Measurements from ENCODE around the gene POU3F1. TPM values are rescaled to one million over a fixed set of nuclear protein-coding genes. Genes with fewer than 3 reads are reported as not detected.

POU3F1 gene
- total RNA-seq: 10 to 100 TPM; 19.1 to 53.3 (median 35.4) TPM

GRCh38 chr1:38046333-38046883 is at the start of gene POU3F1:
TSS of gene POU3F1 (minus strand) at chr1:38046793. CDS start at chr1:38046743, 50 bp downstream.
- TF ChIP-seq POLR2A (IDR thresholded peaks at IDR 0.05): no peak
- TF ChIP-seq, protein P1, sequence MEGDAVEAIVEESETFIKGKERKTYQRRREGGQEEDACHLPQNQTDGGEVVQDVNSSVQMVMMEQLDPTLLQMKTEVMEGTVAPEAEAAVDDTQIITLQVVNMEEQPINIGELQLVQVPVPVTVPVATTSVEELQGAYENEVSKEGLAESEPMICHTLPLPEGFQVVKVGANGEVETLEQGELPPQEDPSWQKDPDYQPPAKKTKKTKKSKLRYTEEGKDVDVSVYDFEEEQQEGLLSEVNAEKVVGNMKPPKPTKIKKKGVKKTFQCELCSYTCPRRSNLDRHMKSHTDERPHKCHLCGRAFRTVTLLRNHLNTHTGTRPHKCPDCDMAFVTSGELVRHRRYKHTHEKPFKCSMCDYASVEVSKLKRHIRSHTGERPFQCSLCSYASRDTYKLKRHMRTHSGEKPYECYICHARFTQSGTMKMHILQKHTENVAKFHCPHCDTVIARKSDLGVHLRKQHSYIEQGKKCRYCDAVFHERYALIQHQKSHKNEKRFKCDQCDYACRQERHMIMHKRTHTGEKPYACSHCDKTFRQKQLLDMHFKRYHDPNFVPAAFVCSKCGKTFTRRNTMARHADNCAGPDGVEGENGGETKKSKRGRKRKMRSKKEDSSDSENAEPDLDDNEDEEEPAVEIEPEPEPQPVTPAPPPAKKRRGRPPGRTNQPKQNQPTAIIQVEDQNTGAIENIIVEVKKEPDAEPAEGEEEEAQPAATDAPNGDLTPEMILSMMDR (IDR thresholded peaks at IDR 0.05): no peak
- intact Hi-C loops (cut with DNase I; ENCODE audit: low total_unique reads): no loop called here
- 0 to 2% methylated on average over 1 to 46 of the region's 92 CpGs for WGBS, 2 donors
- H3K4me3 ChIP-seq (ENCODE audit: low read depth, poor library complexity, severe bottlenecking): peak within 1 kb of the TSS; percentile 33
- DNase-seq (ENCODE audit: low spot score in 2 of 2): no peak

- intact Hi-C loops (cut with DNase I; ENCODE audit: low total_unique reads): no loop called here
- H3K4me3 ChIP-seq (ENCODE audit: low read depth, poor library complexity, severe bottlenecking): no peak overlapping the region
- DNase-seq (ENCODE audit: low spot score in 2 of 2): no peak
- 57 to 65% methylated on average over 12 of the region's 12 CpGs for WGBS, 2 donors
- TF ChIP-seq, protein P1 (IDR thresholded peaks at IDR 0.05): no peak
- no peak for TF ChIP-seq POLR2A (IDR thresholded peaks at IDR 0.05)
These were observed 48.9 kb upstream of the POU3F1 start for GRCh38 chr1:38095454-38095931.

DNA sequence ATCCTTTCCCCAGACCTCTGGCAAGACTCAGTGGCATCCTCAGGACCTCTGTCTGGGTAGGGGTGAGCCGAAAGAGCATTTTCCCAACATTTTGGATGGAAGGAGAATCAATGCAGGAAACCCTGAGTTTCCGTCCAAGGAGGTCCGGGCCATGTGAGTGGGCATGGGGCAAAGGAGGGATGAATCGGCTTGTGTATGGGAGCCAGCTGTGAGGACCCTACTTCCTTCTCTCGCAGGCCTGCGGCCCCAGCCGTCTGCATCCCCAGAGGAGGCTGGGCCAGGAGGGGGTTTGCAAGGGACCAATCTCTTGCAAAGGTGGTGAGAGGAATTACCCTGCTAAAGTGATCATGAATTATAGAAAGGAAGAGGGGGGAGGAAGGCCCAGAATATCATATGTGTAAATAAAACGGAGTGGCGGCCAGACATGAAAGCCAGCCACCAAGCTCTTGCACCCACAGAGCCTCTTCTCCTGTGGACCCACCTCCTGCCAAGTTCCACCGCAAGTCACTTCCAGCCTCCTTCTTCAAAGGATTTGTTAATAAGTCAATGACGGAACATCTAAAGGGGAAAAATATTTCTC is 48.2 kb upstream of the POU3F1 start:
- intact Hi-C loops (cut with DNase I; ENCODE audit: low total_unique reads): no loop called here
- no peak for TF ChIP-seq POLR2A (IDR thresholded peaks at IDR 0.05)
- TF ChIP-seq, protein P1 (IDR thresholded peaks at IDR 0.05): no peak
- H3K4me3 ChIP-seq (ENCODE audit: low read depth, poor library complexity, severe bottlenecking): no peak overlapping the region
- no peak for DNase-seq (ENCODE audit: low spot score in 2 of 2)
- 55 to 69% methylated on average over 11 of the region's 11 CpGs for WGBS, 2 donors

DNA sequence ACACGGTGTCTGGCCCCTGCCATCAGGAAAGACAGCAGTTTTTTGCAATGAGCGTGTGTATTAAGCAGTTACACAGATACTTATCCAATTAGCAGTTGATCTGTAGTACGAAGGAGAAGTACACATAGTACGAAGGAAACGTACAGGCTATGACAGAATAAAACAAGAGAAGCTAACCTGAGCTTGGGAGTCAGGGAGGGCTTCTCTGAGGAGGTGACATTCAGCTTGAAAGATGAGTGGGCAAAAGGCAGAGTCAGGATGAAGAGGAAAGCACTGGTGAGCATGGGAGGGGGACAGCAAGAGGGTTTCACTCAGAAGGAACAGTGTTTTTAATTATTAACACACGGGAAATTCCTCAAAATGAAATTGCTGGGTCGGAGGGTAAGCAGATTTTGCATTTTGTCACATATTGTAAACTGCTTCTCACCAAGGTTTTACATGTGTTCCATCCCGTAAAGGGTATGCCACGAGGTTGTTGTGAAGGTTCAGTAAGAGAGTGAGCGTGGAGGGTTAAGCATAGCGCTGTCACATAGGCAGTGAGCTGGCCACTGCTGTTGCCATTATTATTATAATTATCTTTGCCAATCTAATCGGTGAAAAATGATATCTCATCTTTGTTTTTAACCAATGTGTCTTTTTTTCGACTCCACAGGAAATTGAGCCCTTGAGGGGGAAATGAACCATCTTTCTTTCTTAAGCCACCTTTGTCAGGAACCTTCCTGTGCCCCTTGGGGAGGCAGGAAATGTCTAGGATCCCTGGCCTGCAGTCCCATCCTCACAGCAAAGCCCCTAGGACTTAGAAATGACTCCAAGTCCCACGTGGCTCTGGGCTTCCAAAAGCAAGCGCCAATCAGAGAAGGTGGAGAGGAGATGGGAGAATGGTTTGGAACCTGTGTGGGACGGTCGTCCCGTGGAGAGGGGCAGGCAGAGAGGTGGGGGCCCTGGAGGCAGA is 47.3 kb upstream of the POU3F1 start:
- H3K4me3 ChIP-seq (ENCODE audit: low read depth, poor library complexity, severe bottlenecking): no peak overlapping the region
- TF ChIP-seq POLR2A (IDR thresholded peaks at IDR 0.05): no peak
- TF ChIP-seq, protein P1 (IDR thresholded peaks at IDR 0.05): no peak
- DNase-seq (ENCODE audit: low spot score in 2 of 2): no peak
- WGBS, 2 donors: 54 to 56% methylated on average over 18 of the region's 18 CpGs
- intact Hi-C loops (cut with DNase I; ENCODE audit: low total_unique reads): no loop called here

GRCh38 chr1:38092256-38092655 is 45.7 kb upstream of the POU3F1 start:
- no peak for DNase-seq (ENCODE audit: low spot score in 2 of 2)
- no peak overlapping the region for H3K4me3 ChIP-seq (ENCODE audit: low read depth, poor library complexity, severe bottlenecking)
- 49 to 57% methylated on average over 4 of the region's 4 CpGs for WGBS, 2 donors
- TF ChIP-seq, protein P1 (IDR thresholded peaks at IDR 0.05): no peak
- no peak for TF ChIP-seq POLR2A (IDR thresholded peaks at IDR 0.05)
- intact Hi-C loops (cut with DNase I; ENCODE audit: low total_unique reads): no loop called here
